Right hindlimb (tissue), 1 donor: ENCODE data around the gene LY6G6D.

Experiments used
- DNase-seq: peaks from one replicate; pipeline ENCODE4 v3.0.0-alpha.2; 2018

Gene LY6G6D

GRCh38 chr6:31721351-31722020 is 6.3 kb downstream of the LY6G6D start, which contains the start of gene LY6G6C:
Gene LY6G6C (minus strand): TSS chr6:31721746. CDS start chr6:31721679, 67 bp downstream.
- no peak for DNase-seq

DNA sequence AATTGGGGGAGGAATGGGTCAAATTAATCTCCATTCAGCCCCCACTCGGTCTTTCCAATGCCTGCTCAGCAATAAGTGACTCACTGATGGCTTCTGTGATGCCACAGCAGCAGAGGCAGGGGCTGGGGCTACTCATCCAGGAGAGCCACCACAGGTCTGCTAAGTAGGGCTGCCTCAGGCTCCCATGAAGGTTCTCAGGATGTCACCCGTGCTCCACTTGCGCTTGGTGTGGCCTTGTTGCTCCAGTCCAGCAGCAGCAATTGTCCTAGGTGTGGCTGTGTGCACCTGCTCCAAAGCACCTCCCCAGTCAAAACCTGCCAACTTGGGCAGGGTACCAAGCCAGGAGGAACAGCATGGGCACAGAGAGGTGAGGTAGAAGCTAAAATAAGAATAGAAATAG is 7.0 kb downstream of the LY6G6D start:
- DNase-seq = no peak

DNA sequence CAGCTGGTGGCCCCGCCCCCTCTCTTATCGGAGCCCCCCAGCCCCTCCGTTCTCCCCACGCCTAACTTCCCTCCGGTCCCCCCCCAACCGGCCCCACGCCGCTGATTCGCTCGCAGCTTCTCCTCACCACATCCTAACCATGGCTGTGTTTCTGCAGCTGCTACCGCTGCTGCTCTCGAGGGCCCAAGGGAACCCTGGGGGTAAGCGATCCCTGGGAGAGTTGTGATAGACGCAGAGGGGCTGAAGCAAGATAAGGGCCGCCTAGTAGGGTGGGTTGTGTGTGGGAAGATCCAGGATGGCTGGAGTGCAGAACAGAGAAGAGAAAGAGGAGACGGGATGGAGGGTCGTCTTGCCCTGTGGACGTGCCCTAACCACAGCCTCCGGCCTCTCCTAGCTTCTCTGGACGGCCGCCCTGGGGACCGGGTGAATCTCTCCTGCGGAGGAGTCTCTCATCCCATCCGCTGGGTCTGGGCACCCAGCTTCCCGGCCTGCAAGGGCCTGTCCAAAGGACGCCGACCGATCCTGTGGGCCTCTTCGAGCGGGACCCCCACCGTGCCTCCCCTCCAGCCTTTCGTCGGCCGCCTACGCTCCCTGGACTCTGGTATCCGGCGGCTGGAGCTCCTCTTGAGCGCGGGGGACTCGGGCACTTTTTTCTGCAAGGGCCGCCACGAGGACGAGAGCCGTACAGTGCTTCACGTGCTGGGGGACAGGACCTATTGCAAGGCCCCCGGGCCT is 8.3 kb downstream of the LY6G6D start, which contains the start of gene MPIG6B:
Gene MPIG6B (plus strand): TSS at position 129 of the 735 bp plus-strand sequence. CDS start 11 bp downstream, at position 140.
- DNase-seq = no peak

DNA sequence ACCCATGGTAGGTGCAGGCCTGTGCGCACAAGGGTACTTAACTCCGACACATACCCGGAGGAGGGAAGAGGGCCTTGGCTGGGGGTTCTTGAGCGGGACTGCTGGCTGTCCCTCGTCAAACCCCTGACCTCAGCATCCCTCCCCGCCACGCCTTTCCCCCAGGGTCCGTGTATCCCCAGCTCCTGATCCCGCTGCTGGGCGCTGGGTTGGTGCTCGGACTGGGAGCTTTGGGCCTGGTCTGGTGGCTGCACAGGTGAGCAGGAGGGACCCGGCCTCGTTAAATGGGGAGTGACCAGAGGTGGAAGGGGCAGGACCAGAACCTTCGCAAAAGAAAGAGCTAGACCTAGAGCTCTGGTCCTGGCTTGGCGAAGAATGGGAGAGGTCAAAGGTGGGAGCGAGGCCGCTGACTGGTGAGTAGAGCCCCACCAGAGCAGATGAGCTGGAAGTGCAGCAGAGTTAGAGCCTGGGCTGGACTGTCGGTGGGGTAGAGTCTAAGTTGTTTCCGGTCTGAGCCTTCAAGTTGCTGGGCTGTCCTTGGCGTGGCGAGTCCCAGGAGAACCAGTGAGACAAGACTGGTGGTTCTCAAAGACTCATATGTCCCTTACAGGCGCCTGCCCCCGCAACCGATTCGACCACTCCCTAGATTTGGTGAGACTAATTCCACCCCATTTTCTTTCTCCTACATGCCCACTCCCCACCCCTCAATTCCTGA is 9.0 kb downstream of the LY6G6D start:
- no peak for DNase-seq

DNA sequence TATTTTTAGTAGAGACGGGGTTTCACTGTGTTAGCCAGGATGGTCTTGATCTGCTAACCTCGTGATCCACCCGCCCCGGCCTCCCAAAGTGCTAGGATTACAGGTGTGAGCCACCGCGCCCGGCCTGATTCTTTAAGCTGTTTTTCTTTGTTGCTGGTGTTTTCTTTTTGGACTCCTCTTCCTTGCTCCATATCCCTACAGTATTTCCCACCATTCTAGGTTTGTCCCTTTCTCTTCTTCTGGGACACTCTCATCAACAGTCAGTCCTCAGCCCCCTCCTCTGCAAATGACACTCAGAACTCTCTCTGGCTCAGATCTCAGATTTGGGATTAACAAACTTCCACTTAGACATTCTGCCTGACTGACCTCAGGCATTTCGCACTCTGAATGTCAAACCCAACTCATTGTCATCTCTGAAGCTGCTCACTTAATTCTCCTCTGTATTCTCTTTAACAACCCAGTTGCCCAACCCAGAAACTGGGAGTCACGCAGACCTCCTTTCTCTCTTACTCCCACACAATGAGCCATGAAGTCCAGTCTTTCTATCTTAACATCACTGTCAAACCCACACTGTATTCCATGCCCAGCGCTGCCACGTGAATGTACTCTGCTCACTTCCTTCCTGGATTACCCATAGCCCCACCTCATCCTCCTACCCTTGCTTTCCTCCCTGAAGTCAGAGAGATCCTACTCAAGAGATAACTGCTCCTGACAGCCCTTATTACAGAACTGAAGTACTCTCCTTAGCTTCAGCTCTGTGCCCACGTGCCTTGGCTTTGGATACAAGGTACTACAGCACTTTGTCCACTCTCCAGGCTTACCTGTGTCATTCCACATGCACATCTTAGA is 10.6 kb downstream of the LY6G6D start:
- DNase-seq = no peak

- DNase-seq = no peak
Observed at GRCh38 chr6:31727034-31727716, 12.0 kb downstream of the LY6G6D start.

- DNase-seq = no peak
Observed at GRCh38 chr6:31727717-31728671, 12.8 kb downstream of the LY6G6D start.

GRCh38 chr6:31728767-31729514 is 13.8 kb downstream of the LY6G6D start, which contains the start of gene DDAH2:
Gene DDAH2 (minus strand): TSS chr6:31729299. CDS start chr6:31729161, 138 bp downstream.
- no peak for DNase-seq

DNA sequence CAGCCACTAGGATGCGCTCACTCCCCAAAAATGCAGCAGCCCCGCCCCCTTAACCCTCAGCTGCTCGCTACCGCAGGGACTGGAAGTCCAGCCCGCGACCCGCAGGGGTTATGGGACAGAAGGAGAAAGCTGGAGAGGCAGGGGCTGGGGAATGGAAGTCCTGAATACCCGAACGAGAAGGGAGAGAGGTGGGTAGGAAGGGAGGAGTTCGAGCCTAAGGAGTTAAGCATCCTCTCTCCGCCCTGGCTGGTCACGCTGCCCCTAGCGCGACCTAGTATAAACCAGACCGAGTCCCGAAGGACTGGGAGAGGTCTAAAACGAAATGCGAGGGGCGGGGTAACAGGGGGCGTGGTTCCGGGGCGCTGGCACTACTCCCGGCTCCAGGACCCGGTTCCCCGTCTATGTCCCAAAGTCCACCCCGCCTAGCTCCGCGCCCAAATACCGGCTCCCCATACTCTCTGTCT is 14.4 kb downstream of the LY6G6D start:
- peak; percentile 94 for DNase-seq

- peak; percentile 96 for DNase-seq
Observed at GRCh38 chr6:31729979-31730630, 15.0 kb downstream of the LY6G6D start.

DNA sequence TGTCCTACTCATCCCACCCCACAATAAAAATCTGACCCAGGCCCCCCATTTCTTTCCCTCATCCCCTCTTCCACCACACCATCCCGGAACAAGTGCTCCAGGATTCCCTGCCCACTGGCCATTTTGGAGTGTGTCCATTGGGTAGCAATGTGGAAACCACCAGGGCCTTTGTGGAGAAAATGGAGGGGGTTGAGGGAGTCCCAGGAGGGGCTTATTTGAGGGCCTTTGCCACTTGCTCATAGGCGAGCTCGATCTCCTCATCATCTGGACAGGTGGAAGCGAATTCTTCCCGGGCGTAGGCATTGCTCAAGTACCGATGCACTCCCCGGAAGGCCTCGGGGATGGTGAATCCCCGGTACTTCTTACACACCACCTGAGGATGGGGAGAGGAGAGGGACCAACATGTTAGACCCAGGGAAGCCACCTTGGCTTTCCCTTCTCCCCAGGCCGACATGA is 15.5 kb downstream of the LY6G6D start:
- DNase-seq = no peak

GRCh38 chr6:31732029-31732428 is 16.9 kb downstream of the LY6G6D start:
- no peak for DNase-seq

- no peak for DNase-seq
Observed at GRCh38 chr6:31733734-31734133, 18.6 kb downstream of the LY6G6D start.

GRCh38 chr6:31734247-31734820 is 19.2 kb downstream of the LY6G6D start:
- no peak for DNase-seq

- peak; percentile 57 for DNase-seq
Observed at GRCh38 chr6:31734821-31735406, 19.8 kb downstream of the LY6G6D start.

DNA sequence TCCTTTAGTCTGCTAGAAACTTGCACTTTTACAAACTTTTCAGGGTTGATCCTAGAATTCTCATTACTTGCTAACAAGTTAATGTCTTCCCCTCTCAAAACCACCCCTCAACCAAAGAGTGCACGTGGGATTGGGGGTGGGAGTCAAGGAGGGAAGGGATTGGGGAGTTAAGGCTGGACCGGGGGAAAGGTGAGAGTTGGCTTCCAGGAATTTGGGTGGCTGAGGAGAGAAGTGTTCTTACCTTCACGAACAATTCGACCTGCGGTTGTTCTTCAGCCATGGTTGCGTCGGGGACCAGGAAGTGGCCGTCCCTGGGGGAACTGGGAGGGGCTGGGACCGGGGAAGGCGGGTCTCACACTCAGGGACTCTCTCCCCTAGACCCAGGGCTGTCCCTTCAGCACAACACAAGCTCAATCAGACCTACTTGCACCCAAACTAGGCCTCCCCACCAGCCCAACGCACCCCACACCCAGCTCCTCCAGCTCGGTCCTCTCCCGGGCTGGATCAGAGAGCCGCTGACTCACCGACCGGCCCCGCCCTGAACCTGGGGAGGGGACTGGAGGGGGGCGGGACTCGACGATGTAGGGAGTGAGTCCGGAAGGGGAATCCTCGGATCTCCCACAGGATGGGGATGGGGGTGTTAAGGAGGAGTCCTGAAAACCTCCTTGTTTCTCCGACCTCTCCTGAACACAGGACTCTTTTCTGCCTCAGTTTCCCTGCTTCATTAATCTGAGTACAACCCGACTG is 21.0 kb downstream of the LY6G6D start, which contains the start of gene CLIC1:
Gene CLIC1 (minus strand): TSS at position 510 of the 747 bp plus-strand sequence. CDS start 230 bp downstream, at position 280.
- peak; percentile 92 for DNase-seq

DNA sequence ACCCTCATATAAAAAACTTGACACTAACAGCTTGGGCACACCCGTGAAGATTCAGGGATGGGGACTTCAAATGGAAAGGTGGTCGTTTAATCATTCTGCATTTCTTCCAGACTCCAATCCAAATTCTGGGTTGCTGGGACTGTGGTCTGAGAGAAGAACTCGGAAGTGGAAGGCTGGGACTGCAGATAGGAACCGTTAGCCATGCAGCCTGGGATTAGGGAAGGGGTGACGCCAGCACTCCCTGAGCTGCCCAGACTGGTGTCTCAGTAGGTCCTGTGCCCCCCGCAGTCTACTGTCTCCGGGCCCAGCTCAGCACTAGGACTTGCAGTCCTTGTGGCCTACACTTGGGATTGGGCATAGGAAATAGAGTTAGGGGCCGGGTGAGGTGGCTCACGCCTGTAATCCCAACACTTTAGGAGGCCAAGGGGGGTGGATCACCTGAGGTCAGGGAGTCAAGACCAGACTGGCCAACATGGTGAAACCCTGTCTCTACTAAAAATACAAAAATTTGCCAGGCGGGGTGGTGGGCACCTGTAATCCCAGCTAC is 21.7 kb downstream of the LY6G6D start:
- DNase-seq = no peak
